H54 (cell line): ENCODE measurements around the gene NAPB.

Experiments
- DNase-seq: peaks from one replicate; pipeline ENCODE4 v3.0.0; 2011; ENCODE audit warnings: low spot score, mixed read lengths; ENCODE audit not compliant: insufficient read length
- FAIRE-seq: peaks from 3 replicates; lab custom pipeline; 2011; peaks lifted over from hg19 to GRCh38; lab: Jason Lieb, UNC
- POLR2A ChIP-seq: IDR thresholded peaks from 2 replicates; pipeline ENCODE4 v1.6.1; 2011; ENCODE audit warnings: low read depth, mild to moderate bottlenecking, low read length

The NAPB gene

DNA sequence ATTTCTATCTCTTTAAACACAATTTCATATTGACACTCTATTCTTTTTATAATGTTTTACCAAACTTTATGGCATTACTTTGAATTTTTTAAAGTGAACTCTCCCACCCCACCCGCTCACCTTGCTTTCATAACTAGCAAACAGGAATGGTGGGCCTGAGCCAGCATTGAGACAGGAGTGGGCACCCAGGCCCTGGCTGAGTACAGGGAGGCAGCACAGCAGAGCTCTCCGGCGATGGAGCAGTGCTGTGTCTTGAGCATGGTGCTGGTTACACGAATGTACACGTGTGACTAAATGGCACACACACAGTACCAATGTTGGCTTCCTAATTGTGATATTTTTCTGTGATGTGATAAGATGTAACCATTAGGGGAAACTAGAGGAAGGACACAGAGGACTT, 26.9 kb upstream of the NAPB start:
- DNase-seq, result no peak
- TF ChIP-seq POLR2A, result no peak

DNA sequence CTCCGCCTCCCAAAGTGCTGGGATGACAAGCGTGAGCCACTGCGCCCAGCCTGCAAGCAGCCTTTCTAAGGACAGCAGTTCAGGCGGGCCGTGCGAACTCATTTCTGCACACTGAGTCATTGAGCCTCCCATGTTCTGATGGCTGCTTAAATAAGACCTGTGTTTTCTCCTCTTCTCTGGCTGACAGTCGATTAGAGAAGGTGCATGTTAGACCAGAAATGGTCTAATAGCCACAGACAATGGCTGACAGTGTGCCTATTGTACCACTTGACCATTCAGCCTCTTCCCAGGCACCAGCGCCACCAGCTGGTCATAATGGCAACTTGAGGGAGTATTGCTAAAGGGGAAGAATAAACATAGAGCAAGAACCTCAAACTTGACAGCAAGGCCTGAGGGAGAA, 25.2 kb upstream of the NAPB start:
- TF ChIP-seq POLR2A, result no peak
- no peak for FAIRE-seq
- no peak for DNase-seq

More for the DNA sequence above, 26.9 kb upstream of the NAPB start:
- no peak for FAIRE-seq

DNA sequence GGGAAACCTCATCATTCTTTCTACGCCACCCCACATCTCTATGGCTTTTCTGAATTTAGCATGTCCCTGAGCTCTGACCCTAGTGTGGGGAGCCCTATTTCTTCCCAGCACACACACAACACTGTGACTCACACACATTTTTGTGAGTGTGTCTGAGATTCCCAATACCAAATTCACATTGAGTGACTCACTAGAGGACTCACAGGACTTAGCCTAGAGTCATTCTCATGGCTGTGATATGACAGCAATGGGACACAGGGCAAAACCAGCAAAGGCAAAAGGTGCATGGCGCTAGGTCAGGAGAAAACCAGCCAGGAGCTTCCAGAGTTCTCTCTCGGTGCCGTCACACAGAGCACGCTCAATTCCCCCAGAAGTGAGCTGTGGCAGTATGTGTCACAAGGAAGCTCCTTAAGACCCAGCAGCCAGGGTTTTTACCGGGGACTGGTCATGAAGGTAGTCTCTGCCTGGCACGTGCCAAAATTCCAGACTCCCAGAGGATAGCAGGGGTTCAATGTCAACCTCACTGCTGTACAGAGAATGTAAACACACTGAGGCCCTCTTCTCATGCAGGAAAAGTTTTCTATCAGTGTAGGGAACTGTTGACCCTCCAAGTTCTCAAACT, 24.4 kb upstream of the NAPB start:
- DNase-seq, result peak; percentile 67
- TF ChIP-seq POLR2A, result no peak
- no peak for FAIRE-seq

DNA sequence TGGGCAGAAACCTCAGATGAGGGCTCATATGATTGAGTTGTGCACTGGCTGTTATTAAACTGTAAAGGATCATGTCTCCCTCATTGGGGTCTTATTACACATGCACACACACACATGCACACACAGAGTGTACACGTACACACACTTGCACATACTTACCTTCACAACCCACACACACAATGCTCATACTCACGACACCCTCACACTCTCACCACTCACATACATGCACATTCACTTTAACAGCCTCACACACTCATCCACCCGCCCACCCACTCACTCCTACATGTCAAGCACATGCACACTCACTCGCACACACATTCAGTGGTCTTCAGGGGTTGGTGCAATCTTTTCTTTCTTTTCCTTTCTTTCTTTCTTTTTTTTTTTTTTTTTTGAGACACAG, 23.6 kb upstream of the NAPB start:
- DNase-seq (no peak), FAIRE-seq (no peak)
- no peak for TF ChIP-seq POLR2A

DNA sequence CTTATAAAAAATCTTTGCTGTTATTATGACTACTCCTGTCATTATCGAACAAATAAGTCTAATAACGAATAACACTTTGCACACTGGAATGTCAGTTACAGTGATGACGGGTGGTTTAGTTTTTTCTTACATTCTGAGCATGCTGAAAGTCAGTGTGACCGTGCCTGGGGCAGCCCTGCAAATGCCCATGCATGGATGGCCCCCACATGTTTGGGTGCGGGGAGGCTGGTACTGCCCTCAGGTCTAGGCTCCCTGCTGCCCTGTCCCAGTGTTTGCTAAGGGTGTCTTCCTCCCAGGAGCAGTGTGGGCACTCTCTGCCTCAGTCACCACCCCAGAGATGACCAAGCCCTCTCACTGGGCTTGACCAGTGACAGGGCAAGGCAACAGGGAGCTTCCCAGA, 21.1 kb upstream of the NAPB start:
- DNase-seq (no peak), FAIRE-seq (no peak)
- no peak for TF ChIP-seq POLR2A

- TF ChIP-seq POLR2A, result no peak
- DNase-seq (peak; percentile 69), FAIRE-seq (peak; percentile 20)
Measured at GRCh38 chr20:23441850-23442313, 20.6 kb upstream of the NAPB start.

DNA sequence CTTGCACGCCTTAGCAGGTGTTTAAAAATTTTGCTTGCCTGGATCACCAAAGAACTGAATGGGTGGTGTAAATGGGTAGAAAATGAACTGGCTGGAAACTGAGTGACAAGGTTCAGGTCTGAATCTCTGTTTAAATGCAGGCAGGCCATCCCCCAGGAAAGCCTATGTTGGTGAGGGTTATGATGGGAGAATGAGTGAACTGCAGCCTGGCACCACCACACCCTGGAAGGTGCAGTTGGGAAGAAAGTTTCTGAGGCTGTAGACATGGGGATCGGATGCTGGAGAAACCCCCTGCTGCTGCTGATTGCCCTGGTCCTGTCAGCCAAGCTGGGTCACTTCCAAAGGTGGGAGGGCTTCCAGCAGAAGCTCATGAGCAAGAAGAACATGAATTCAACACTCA, 18.7 kb upstream of the NAPB start:
- DNase-seq, result no peak
- FAIRE-seq, result no peak
- TF ChIP-seq POLR2A, result no peak

DNA sequence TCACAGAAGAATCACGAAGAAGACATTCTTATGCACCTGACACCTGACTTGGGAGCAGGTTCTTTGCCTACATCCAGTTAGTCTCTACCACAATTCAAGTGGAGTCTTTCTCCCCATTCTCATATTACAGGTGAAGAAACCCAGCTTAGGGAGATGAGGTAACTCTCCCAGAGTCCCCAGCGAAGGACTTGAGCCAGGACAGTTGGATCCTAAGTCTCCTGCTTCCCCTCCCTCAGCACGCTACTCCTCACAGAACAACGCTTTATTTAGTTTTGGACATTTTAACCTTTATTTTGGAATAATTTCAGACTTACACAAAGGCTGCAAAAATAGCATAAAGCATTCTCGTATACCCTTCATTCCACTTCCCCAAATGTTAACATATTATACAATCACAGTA, 17.4 kb upstream of the NAPB start:
- DNase-seq, result no peak

DNA sequence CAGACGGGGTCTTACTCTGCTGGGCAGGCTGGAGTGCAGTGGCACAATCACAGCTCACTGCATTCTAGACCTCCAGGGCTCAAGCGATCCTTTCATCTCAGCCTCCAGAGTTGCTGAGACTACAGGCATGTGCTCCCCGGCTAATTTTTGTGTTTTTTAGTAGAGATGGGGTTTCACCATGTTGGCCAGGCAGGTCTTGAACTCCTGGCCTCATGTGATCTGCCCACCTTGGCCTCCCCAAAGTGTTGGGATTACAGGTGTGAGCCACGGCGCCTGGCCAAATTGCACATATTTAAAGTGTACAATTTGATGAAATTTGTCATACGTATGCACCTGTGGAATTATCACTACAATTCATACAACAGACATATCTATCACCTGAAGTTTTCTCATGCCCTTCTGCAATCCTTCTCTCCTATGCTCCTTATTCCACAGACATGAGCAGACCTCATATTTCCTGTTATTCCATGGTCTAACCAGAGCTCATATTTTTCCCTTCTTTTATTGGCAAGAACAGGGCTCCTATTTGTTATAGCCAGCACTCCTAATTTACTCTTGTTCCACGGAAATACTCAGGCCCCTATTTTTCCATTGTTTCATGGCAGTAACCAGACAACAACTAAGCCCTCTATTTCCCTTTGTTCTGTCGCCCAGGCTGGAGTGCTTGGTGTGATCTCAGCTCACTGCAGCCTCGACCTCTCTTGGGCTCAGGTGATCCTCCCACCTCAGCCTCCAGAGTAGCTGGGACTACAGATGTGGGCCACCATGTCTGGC, 16.0 kb upstream of the NAPB start:
- no peak for TF ChIP-seq POLR2A
- DNase-seq, result no peak
- FAIRE-seq, result no peak

More for the DNA sequence above, 17.4 kb upstream of the NAPB start:
- no peak for FAIRE-seq
- no peak for TF ChIP-seq POLR2A

DNA sequence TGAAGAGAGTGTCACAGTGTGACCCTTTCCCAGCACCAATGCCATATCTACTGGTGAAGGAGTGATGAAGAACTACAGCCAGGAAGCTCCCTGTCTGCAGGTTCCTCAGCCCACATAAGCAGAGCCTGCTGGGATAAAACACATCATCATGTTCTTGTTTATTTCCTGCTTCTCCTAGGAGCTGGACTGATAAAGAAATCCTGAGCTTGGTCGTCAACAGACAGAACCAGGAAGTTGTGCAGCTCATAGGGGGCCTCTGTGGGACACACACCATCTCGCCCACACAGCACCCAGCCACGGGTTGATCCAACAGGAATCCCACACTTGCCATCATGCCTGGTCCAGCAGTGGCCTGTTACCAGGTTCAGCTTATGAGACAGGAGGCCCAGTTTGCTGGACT, 15.4 kb upstream of the NAPB start:
- FAIRE-seq (no peak), DNase-seq (no peak)
- no peak for TF ChIP-seq POLR2A

GRCh38 chr20:23435626-23436539, 14.6 kb upstream of the NAPB start:
- FAIRE-seq (no peak), DNase-seq (no peak)
- no peak for TF ChIP-seq POLR2A

DNA sequence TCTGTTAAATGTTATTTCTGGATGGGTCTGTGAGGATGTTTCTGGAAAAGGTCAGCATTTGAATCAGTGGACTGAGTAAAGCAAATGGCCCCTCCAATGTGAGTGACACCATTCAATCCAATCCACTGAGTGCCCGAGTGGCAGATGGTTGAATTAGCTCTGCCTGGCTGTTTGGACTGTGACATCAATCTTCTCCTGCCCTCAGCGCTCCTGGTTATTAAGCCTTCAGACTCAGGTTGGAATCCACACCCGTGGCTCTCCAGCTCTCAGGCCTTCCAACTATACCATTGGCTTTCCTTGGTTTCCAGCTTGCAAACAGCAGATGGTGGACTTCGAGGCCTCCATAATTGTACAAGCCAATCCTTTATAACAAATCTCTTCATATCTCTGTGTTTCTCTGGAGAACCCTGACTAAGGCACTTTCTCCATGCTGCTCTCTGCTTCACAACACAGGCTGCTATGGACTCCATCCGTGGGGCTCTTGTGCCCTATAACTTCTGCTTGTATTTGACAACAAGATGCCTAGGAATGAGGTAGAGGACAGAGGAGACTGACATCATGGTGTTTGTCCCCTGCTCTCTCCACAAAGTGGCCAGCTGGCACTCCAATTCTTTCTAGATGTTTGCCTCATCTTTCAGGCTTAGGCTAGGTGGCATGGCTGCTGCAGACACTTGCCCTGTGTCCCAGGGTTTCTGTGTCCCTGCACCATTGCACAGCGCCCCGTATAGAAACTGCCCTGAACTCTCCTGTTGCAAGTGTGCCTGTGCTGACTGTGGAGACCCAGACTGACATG, 13.4 kb upstream of the NAPB start:
- DNase-seq, result no peak
- TF ChIP-seq POLR2A, result no peak
- FAIRE-seq, result no peak

DNA sequence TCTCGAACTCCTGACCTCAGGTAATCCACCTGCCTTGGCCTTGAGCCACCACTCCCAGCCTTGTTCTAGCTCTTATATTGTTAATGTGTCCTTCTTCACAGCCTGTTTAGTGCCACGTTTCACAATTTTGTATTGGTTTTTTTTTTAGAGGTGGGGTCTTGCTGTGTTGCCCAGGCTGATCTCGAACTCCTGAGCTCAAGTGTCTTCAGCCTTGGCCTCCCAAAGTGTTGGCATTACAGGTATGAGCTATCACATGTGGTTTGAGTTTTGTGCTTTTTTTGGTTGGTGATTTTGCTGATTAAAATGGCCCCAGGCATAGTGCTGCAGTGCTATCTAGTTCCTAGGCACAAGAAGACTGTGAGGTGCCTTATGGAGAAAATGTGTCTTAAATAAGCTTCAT, 12.3 kb upstream of the NAPB start:
- TF ChIP-seq POLR2A, result no peak
- DNase-seq, result no peak
- FAIRE-seq, result no peak

- DNase-seq (no peak), FAIRE-seq (no peak)
- TF ChIP-seq POLR2A, result no peak
Measured at GRCh38 chr20:23425129-23425528, 3.8 kb upstream of the NAPB start.
